NB4 (cell line): ENCODE data around the gene RAB20.
"Not testable (repeated sequence)": the region's sequence is repeated elsewhere in the genome, so short reads cannot be mapped to it uniquely, and the experiment has no call there.

ENCODE experiments used
- DNase-seq: peaks from one replicate; pipeline ENCODE4 v3.0.0; 2010; ENCODE audit warnings: low read depth
- H3K4me3 ChIP-seq: one replicate; pipeline ENCODE4 v1.5.1; 2011; ENCODE audit warnings: mild to moderate bottlenecking, low read depth, low read length, moderate library complexity
- MYC ChIP-seq: IDR thresholded peaks from 2 replicates; pipeline ENCODE4 v1.6.1; 2011; ENCODE audit warnings: low read depth, low read length
- POLR2A ChIP-seq: IDR thresholded peaks from 2 replicates; pipeline ENCODE4 v1.6.1; 2011; ENCODE audit warnings: mild to moderate bottlenecking; ENCODE audit not compliant: insufficient read length; ENCODE audit errors: extremely low read depth
- TF ChIP-seq, protein P1 (sequence below): IDR thresholded peaks from 2 replicates; pipeline ENCODE4 v1.6.1; 2011; ENCODE audit warnings: low read depth, low read length
- TF ChIP-seq, protein P2 (sequence below): IDR thresholded peaks from one replicate; pipeline ENCODE4 v1.5.1; 2012; ENCODE audit warnings: low read depth, low read length

RAB20 gene

DNA sequence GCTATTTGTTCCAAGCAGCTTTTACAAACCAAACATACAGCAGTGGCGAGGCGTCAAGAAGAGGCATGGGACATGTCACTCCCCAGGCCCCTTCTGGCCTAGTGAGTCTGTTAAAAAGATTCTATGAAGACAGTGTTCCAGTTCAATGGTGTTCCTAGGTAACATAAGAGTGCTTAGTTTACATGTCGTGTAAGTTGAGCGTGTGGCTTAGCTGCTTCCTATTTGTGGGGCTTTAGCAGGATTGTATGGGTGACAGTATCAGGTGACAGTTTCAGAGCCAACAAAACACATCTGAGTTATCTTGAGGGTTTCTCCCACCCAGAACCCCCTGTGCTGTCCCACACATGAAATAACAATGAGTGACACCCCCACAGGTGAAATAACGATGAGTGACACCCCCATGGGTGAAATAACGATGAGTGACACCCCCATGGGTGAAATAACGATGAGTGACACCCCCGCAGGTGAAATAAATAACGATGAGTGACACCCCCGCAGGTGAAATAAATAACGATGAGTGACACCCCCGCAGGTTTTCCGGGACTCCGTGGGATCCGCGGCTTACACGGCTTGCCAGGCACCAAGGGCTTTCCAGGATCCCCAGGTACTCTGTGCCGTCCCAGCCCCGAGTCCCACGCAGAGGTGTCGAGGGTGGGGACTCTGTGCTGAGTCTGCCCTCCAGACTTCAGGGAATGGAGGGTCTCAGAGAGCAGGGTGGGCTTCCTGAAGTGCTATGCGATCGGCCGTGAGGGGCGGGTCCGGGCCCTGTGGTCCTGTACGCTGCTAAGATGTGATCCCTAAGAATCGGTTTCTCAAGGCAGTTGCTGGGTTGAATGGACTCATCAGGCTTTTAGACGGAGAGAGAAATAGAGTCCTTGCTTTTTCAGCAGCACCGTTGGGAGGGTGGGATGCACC is 68.6 kb downstream of the RAB20 start:
- H3K4me3 ChIP-seq = no peak overlapping the region
- TF ChIP-seq, protein P1, sequence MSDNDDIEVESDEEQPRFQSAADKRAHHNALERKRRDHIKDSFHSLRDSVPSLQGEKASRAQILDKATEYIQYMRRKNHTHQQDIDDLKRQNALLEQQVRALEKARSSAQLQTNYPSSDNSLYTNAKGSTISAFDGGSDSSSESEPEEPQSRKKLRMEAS = no peak
- TF ChIP-seq POLR2A = no peak
- TF ChIP-seq MYC = no peak
- TF ChIP-seq, protein P2, sequence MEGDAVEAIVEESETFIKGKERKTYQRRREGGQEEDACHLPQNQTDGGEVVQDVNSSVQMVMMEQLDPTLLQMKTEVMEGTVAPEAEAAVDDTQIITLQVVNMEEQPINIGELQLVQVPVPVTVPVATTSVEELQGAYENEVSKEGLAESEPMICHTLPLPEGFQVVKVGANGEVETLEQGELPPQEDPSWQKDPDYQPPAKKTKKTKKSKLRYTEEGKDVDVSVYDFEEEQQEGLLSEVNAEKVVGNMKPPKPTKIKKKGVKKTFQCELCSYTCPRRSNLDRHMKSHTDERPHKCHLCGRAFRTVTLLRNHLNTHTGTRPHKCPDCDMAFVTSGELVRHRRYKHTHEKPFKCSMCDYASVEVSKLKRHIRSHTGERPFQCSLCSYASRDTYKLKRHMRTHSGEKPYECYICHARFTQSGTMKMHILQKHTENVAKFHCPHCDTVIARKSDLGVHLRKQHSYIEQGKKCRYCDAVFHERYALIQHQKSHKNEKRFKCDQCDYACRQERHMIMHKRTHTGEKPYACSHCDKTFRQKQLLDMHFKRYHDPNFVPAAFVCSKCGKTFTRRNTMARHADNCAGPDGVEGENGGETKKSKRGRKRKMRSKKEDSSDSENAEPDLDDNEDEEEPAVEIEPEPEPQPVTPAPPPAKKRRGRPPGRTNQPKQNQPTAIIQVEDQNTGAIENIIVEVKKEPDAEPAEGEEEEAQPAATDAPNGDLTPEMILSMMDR = no peak
- no peak for DNase-seq

DNA sequence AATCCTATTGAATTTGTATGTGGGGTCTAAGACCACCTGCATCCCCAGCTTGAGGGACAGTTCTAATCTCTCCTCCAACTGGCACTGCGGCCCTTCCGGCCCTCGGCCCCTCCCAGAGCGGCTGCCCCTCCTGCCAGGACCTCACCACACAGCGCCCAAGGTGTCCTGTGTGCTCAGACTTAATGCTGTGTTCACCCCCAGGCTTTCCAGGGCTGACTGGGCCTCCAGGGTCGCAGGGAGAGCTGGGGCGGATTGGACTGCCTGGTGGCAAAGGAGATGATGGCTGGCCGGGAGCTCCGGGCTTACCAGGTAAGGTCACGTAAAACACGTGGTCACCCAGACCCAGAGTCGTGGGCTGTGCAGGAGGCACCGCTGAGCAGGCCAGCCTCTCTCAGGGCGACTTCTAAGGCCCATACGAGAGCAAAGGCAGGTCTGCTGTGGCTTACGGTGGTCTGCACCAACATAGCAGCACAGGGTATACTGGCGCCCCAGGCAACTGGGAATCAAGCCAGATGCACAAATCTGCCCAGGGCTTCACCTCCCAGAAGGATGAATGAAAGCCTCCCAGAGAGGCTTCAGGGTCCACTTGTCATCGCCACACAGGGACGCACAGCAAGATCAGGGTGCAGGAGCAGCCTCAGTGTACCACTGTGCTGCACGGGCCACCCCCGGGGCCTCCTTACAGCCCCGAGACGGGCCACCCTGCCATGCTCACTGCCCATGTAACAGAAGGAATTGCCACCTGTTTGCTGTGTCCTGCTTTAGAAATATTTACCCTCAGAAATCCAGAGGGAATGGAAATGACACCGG is 69.4 kb downstream of the RAB20 start:
- H3K4me3 ChIP-seq = no peak overlapping the region
- TF ChIP-seq MYC (no peak), POLR2A (no peak)
- TF ChIP-seq, protein P2 = no peak
- TF ChIP-seq, protein P1 = no peak
- no peak for DNase-seq

DNA sequence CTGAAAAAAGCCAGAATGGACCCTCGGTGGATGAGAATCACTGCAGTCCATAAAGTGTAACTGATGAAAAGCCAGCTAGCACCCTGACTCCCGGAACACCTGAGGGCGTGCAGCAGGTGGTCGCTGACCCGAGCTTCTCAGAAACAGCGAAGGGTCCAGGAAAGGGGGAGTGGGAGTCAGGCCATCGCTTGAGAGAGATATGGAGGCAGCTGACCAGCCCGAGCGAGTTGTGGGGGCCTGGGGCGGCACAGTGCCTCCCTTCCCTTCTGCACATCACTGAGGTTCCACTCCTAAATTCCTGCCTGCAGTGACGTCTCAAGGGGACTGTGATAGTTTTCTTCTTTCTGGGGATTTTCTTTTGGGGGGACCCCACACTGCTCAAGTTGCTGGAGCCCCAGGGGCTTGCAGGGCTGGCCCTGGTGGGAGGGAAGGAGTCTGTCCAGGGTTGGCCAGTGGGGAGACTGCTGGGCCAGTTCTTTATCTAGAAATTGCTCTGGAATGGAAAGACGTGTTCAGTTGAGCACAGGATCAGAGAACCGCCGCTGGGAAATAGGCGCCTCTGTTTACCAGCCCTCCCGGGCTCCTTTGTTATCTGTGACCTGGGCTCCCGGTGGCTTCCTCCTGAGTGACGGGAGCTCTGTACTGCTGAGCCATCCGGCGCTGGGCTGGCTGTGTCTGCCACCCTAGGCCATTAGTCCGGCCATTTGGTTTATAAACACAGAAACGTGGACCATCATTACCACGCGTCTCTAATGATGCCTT is 71.3 kb downstream of the RAB20 start:
- TF ChIP-seq MYC = no peak
- TF ChIP-seq, protein P1 = no peak
- TF ChIP-seq, protein P2 = no peak
- H3K4me3 ChIP-seq = no peak overlapping the region
- no peak for DNase-seq

DNA sequence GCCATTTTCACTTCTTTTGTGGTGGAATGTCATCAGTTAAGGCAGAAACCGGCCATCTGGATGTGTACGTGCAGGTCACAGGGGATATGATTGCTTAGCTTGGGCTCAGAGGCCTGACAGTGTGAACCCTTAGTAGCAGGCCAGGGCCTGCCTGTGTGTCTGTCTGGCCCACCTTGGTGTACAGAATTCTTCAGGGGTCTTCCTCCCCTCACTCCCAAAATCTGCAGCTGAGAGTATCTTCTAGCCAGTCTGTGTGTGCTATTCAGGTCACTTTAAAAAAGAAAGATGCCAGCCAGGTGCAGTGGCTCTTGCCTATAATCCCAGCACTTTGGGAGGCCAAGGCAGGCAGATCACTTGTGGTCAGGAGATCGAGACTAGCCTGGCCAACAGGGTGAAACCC is 74.6 kb downstream of the RAB20 start:
- not testable (repeated sequence) for DNase-seq, H3K4me3 ChIP-seq

DNA sequence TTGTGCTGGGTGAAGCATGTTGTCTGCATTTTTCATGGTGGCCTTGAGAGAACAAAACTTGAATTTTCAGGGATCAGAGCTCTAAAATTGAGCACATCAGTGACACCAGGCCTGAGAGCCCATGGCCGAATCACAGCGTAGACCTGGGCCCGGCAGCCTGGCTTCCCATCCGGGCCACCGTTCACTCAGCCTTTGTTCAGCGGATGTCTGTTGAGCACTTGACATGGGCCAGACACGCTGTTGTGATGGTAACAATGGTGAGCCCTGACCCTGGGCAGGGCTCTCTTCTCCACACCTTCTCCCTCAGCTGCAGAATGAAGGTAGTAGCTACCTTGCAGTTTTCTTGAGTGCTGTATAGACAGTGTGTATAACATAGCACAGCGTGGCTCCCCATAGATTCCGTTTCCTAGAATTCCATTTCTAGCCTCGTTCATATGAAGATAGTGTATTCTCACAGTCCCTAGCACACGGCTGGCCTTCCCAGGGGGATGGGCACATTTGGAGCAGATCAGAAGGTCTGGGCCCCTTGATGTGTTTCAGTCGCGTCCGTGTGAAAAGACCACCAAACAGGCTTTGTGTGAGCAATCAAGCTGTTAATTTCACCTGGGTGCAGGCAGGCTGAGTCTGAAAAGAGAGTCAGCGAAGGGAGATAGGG is 75.3 kb downstream of the RAB20 start:
- H3K4me3 ChIP-seq = no peak overlapping the region
- no peak for DNase-seq
- TF ChIP-seq MYC (no peak), POLR2A (no peak)
- TF ChIP-seq, protein P2 = no peak
- TF ChIP-seq, protein P1 = no peak
